ENCODE measurements around the gene SUSD1.
"Not testable (repeated sequence)": the region's sequence is repeated elsewhere in the genome, so short reads cannot be mapped to it uniquely, and the experiment has no call there.

SUSD1 gene

GRCh38 chr9:112130347-112130746 is 44.8 kb downstream of the SUSD1 start:
- no peaks in the 10 kb centered on the region for H3K79me2 ChIP-seq (ENCODE audit: control insufficient read depth, insufficient read depth, low read length, unreplicated experiment)
- H3K36me3 ChIP-seq (ENCODE audit: insufficient read depth, low read length) = 0 out of 2 replicates have a peak, but pooled peaks cover 7% of the 10 kb centered on the region
- no peaks in the 10 kb centered on the region for H3K4me1 ChIP-seq (ENCODE audit: control insufficient read depth, insufficient read depth, low read length, unreplicated experiment)
- H3K4me3 ChIP-seq (ENCODE audit: low read depth, low read length) = no peak overlapping the region
- no peak overlapping the region for H2AFZ ChIP-seq (ENCODE audit: low read length, unreplicated experiment)
- H3K27me3 ChIP-seq (ENCODE audit: insufficient read depth, low read length) = no peaks in the 10 kb centered on the region
- no peak overlapping the region for H3K27ac ChIP-seq (ENCODE audit: low read depth, low read length)

- Histone ChIP-seq H3K27ac (ENCODE audit: low read depth, low read length) (no peak overlapping the region), H3K27me3 (ENCODE audit: insufficient read depth, low read length) (no peaks in the 10 kb centered on the region), H3K79me2 (ENCODE audit: control insufficient read depth, insufficient read depth, low read length, unreplicated experiment) (no peaks in the 10 kb centered on the region), H3K4me1 (ENCODE audit: control insufficient read depth, insufficient read depth, low read length, unreplicated experiment) (no peaks in the 10 kb centered on the region), H2AFZ (ENCODE audit: low read length, unreplicated experiment) (no peak overlapping the region), H3K4me3 (ENCODE audit: low read depth, low read length) (no peak overlapping the region), H3K36me3 (ENCODE audit: insufficient read depth, low read length) (0 out of 2 replicates have a peak, but pooled peaks cover 4% of the 10 kb centered on the region)
Measured at GRCh38 chr9:112129246-112129645, 45.9 kb downstream of the SUSD1 start.

- H3K4me1 ChIP-seq (ENCODE audit: control insufficient read depth, insufficient read depth, low read length, unreplicated experiment); H3K4me3 ChIP-seq (ENCODE audit: low read depth, low read length); H3K27me3 ChIP-seq (ENCODE audit: insufficient read depth, low read length); H3K36me3 ChIP-seq (ENCODE audit: insufficient read depth, low read length); H3K79me2 ChIP-seq (ENCODE audit: control insufficient read depth, insufficient read depth, low read length, unreplicated experiment); H2AFZ ChIP-seq (ENCODE audit: low read length, unreplicated experiment); H3K27ac ChIP-seq (ENCODE audit: low read depth, low read length): not testable (repeated sequence)
Measured at GRCh38 chr9:112128399-112128798, 46.7 kb downstream of the SUSD1 start.

DNA sequence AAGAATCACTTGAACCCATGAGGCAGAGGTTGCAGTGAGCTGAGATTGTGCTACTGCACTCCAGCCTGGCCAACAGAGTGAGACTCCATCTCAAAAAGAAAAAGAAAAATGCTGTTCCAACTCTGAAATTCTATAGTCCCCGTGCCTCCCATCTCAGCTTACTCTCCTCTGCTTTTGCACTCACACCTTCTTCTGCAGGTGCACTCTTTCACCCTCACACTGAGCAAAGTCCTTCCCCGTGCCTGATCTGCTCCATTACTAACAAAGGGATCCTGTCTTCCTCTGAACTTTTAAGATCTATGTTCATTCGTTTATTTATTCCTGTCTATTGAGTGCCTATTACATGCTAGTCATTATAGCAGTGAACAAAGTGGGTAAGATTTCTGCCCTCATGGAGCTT is 47.8 kb downstream of the SUSD1 start:
- H3K36me3 ChIP-seq (ENCODE audit: insufficient read depth, low read length) = no peaks in the 10 kb centered on the region; the same call in 1 of the 2 replicates
- no peak overlapping the region for H3K4me3 ChIP-seq (ENCODE audit: low read depth, low read length)
- no peaks in the 10 kb centered on the region for H3K79me2 ChIP-seq (ENCODE audit: control insufficient read depth, insufficient read depth, low read length, unreplicated experiment)
- H2AFZ ChIP-seq (ENCODE audit: low read length, unreplicated experiment) = no peak overlapping the region
- H3K27me3 ChIP-seq (ENCODE audit: insufficient read depth, low read length) = no peaks in the 10 kb centered on the region
- H3K4me1 ChIP-seq (ENCODE audit: control insufficient read depth, insufficient read depth, low read length, unreplicated experiment) = no peaks in the 10 kb centered on the region
- H3K27ac ChIP-seq (ENCODE audit: low read depth, low read length) = no peak overlapping the region

DNA sequence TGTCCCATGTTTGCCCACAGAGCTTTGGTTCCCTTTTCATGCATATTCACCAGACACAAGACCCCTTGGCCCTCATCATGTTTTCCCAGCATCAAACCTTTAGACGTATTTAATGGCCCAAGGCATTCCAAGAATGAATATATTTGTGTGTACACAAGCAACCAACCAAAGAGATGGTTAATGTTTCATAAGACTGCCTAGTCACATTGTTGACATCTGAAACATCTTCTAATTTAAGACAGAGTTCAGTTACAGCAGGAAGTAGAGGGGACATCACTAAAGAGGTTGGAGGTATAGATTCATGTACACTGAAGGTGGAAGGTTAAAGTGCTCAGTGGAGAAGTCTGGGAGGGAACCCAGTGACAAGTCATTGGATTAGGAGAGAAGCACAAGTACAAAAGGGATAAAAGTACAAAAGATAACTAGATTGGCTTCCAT is 49.1 kb downstream of the SUSD1 start:
- no peak overlapping the region for H2AFZ ChIP-seq (ENCODE audit: low read length, unreplicated experiment)
- no peaks in the 10 kb centered on the region for H3K4me1 ChIP-seq (ENCODE audit: control insufficient read depth, insufficient read depth, low read length, unreplicated experiment)
- peaks cover 4% of the 10 kb centered on the region; the same call in 1 of the 2 replicates for H3K36me3 ChIP-seq (ENCODE audit: insufficient read depth, low read length)
- no peaks in the 10 kb centered on the region for H3K27me3 ChIP-seq (ENCODE audit: insufficient read depth, low read length)
- H3K79me2 ChIP-seq (ENCODE audit: control insufficient read depth, insufficient read depth, low read length, unreplicated experiment) = no peaks in the 10 kb centered on the region
- H3K4me3 ChIP-seq (ENCODE audit: low read depth, low read length) = no peak overlapping the region
- H3K27ac ChIP-seq (ENCODE audit: low read depth, low read length) = no peak overlapping the region

- Histone ChIP-seq H3K4me1 (ENCODE audit: control insufficient read depth, insufficient read depth, low read length, unreplicated experiment) (no peaks in the 10 kb centered on the region), H3K27me3 (ENCODE audit: insufficient read depth, low read length) (no peaks in the 10 kb centered on the region), H2AFZ (ENCODE audit: low read length, unreplicated experiment) (no peak overlapping the region), H3K27ac (ENCODE audit: low read depth, low read length) (no peak overlapping the region), H3K36me3 (ENCODE audit: insufficient read depth, low read length) (peaks cover 4% of the 10 kb centered on the region; the same call in 1 of the 2 replicates), H3K4me3 (ENCODE audit: low read depth, low read length) (no peak overlapping the region), H3K79me2 (ENCODE audit: control insufficient read depth, insufficient read depth, low read length, unreplicated experiment) (no peaks in the 10 kb centered on the region)
Measured at GRCh38 chr9:112124156-112124555, 50.9 kb downstream of the SUSD1 start.

GRCh38 chr9:112121633-112122032 is 53.5 kb downstream of the SUSD1 start:
- Histone ChIP-seq H3K27ac (ENCODE audit: low read depth, low read length) (no peak overlapping the region), H3K79me2 (ENCODE audit: control insufficient read depth, insufficient read depth, low read length, unreplicated experiment) (no peaks in the 10 kb centered on the region), H3K4me1 (ENCODE audit: control insufficient read depth, insufficient read depth, low read length, unreplicated experiment) (no peaks in the 10 kb centered on the region), H2AFZ (ENCODE audit: low read length, unreplicated experiment) (no peak overlapping the region), H3K27me3 (ENCODE audit: insufficient read depth, low read length) (no peaks in the 10 kb centered on the region), H3K36me3 (ENCODE audit: insufficient read depth, low read length) (peaks cover 4% of the 10 kb centered on the region; the same call in 1 of the 2 replicates), H3K4me3 (ENCODE audit: low read depth, low read length) (no peak overlapping the region)

DNA sequence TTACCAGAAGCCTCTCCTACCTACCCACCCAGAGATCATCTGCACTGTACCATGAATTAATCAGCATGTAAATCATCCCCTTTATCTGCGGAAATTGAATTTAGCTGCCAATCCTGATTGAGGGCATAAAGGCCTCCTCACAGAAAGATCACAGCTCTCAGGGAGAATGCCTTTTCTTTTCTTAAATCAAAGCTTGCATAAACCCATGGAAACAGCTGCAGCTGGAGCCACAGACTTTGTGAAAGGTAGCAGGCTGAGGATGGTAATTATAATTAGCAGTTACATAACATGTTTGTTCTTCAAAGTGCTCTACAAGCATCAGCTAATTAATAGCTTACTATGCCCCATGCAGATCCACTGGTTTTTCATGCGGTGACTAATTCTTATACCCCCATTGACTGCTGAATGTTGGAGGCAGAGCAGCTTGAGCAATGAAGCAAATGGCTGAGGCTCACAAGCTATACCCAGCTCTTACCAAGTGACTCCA is 54.6 kb downstream of the SUSD1 start:
- no peaks in the 10 kb centered on the region for H3K27me3 ChIP-seq (ENCODE audit: insufficient read depth, low read length)
- H3K36me3 ChIP-seq (ENCODE audit: insufficient read depth, low read length) = peaks cover 4% of the 10 kb centered on the region; the same call in 1 of the 2 replicates
- H3K79me2 ChIP-seq (ENCODE audit: control insufficient read depth, insufficient read depth, low read length, unreplicated experiment) = no peaks in the 10 kb centered on the region
- no peaks in the 10 kb centered on the region for H3K4me1 ChIP-seq (ENCODE audit: control insufficient read depth, insufficient read depth, low read length, unreplicated experiment)
- H2AFZ ChIP-seq (ENCODE audit: low read length, unreplicated experiment) = no peak overlapping the region
- no peak overlapping the region for H3K4me3 ChIP-seq (ENCODE audit: low read depth, low read length)
- no peak overlapping the region for H3K27ac ChIP-seq (ENCODE audit: low read depth, low read length)

- no peaks in the 10 kb centered on the region for H3K79me2 ChIP-seq (ENCODE audit: control insufficient read depth, insufficient read depth, low read length, unreplicated experiment)
- H3K27me3 ChIP-seq (ENCODE audit: insufficient read depth, low read length) = no peaks in the 10 kb centered on the region
- H3K4me3 ChIP-seq (ENCODE audit: low read depth, low read length) = no peak overlapping the region
- H2AFZ ChIP-seq (ENCODE audit: low read length, unreplicated experiment) = no peak overlapping the region
- peaks cover 4% of the 10 kb centered on the region; the same call in 1 of the 2 replicates for H3K36me3 ChIP-seq (ENCODE audit: insufficient read depth, low read length)
- no peaks in the 10 kb centered on the region for H3K4me1 ChIP-seq (ENCODE audit: control insufficient read depth, insufficient read depth, low read length, unreplicated experiment)
- no peak overlapping the region for H3K27ac ChIP-seq (ENCODE audit: low read depth, low read length)
Measured at GRCh38 chr9:112120030-112120341, 55.1 kb downstream of the SUSD1 start.

GRCh38 chr9:112119225-112120029 is 55.7 kb downstream of the SUSD1 start:
- H2AFZ ChIP-seq (ENCODE audit: low read length, unreplicated experiment) = no peak overlapping the region
- H3K27ac ChIP-seq (ENCODE audit: low read depth, low read length) = no peak overlapping the region
- H3K79me2 ChIP-seq (ENCODE audit: control insufficient read depth, insufficient read depth, low read length, unreplicated experiment) = no peaks in the 10 kb centered on the region
- H3K4me3 ChIP-seq (ENCODE audit: low read depth, low read length) = no peak overlapping the region
- no peaks in the 10 kb centered on the region for H3K27me3 ChIP-seq (ENCODE audit: insufficient read depth, low read length)
- no peaks in the 10 kb centered on the region for H3K4me1 ChIP-seq (ENCODE audit: control insufficient read depth, insufficient read depth, low read length, unreplicated experiment)
- H3K36me3 ChIP-seq (ENCODE audit: insufficient read depth, low read length) = peaks cover 4% of the 10 kb centered on the region; the same call in 1 of the 2 replicates

- no peak overlapping the region for H3K4me3 ChIP-seq (ENCODE audit: low read depth, low read length)
- H3K27me3 ChIP-seq (ENCODE audit: insufficient read depth, low read length) = no peaks in the 10 kb centered on the region
- H3K27ac ChIP-seq (ENCODE audit: low read depth, low read length) = no peak overlapping the region
- no peaks in the 10 kb centered on the region for H3K79me2 ChIP-seq (ENCODE audit: control insufficient read depth, insufficient read depth, low read length, unreplicated experiment)
- H2AFZ ChIP-seq (ENCODE audit: low read length, unreplicated experiment) = no peak overlapping the region
- H3K4me1 ChIP-seq (ENCODE audit: control insufficient read depth, insufficient read depth, low read length, unreplicated experiment) = peaks cover 4% of the 10 kb centered on the region
- H3K36me3 ChIP-seq (ENCODE audit: insufficient read depth, low read length) = peaks cover 4% of the 10 kb centered on the region; the same call in 1 of the 2 replicates
Measured at GRCh38 chr9:112118009-112118408, 57.1 kb downstream of the SUSD1 start.

Measured in ACC112 (cell line).